Heart left ventricle (tissue), 16 donors: Measurements from ENCODE around the gene SLC23A2. TPM values are rescaled to one million over a fixed set of nuclear protein-coding genes. Genes with fewer than 3 reads are reported as not detected.
A peak's percentile ranks its signal among the peaks of the same experiment; 100 is the strongest.
"Not testable (repeated sequence)": the region's sequence is repeated elsewhere in the genome, so short reads cannot be mapped to it uniquely, and the experiment has no call there.

Experiments
- ATAC-seq, 4 donors: fragments of 200-7000 bp; cut with Tn5 transposase; one replicate each; pipeline ENCODE4 v1.9.1; 2020 to 2022; ENCODE audit warnings: moderate library complexity in 4 of 4, mild to moderate bottlenecking in 3 of 4, moderate number of reproducible peaks in 1 of 4
- DNase-seq, 5 donors: peaks; one replicate each; pipeline ENCODE4 v3.0.0-alpha.2; 2020
- H3K27ac ChIP-seq, 12 donors: fragments of 200-600 bp; sonication (generic) in 4 of 12; one replicate each; pipeline versions ENCODE4 v1.5.0 to v1.8.0; 2016 to 2022; ENCODE audit warnings: mild to moderate bottlenecking in 2 of 12
- H3K27me3 ChIP-seq, 9 donors: fragments of 200-600 bp; sonication (generic) in 2 of 9; one replicate each; pipeline versions ENCODE4 v1.5.1 to v1.8.0; 2016 to 2022; ENCODE audit warnings: mild to moderate bottlenecking in 3 of 9
- H3K36me3 ChIP-seq, 9 donors: fragments of 200-600 bp; sonication (generic) in 2 of 9; one replicate each; pipeline versions ENCODE4 v1.5.0 to v1.8.0; 2018 to 2022; ENCODE audit warnings: mild to moderate bottlenecking in 2 of 9
- H3K4me1 ChIP-seq, 12 donors: fragments of 200-600 bp; sonication (generic) in 4 of 12; one replicate each; pipeline versions ENCODE4 v1.5.0 to v1.8.0; 2016 to 2022; ENCODE audit warnings: mild to moderate bottlenecking in 3 of 12
- H3K4me3 ChIP-seq, 12 donors: fragments of 200-600 bp; sonication (generic) in 4 of 12; one replicate each; pipeline versions ENCODE4 v1.5.0 to v1.8.0; 2017 to 2022; ENCODE audit warnings: mild to moderate bottlenecking in 9 of 12, moderate library complexity in 4 of 12
- H3K9me3 ChIP-seq, 12 donors: fragments of 200-600 bp; sonication (generic) in 4 of 12; one replicate each; pipeline versions ENCODE4 v1.5.0 to v1.8.0; 2016 to 2022; ENCODE audit warnings: mild to moderate bottlenecking in 1 of 12
- POLR2A ChIP-seq, 2 donors: fragments of 450-650 bp; IDR thresholded peaks; one replicate each; pipeline ENCODE4 v1.6.1; 2017; ENCODE audit warnings: antibody characterized with exemption in 2 of 2, mild to moderate bottlenecking in 2 of 2, moderate library complexity in 2 of 2
- WGBS, 4 donors: extraction: QIAGEN DNeasy Blood & Tissue Kit in 2 of 4; methylation state at CpG; one replicate each; pipeline versions ENCODE4 v1.1.5 to v1.1.7; 2013 to 2018; 5-methylcytosine and 5-hydroxymethylcytosine counted together
- intact Hi-C, 10 donors: fragments of 100-400 bp; cut with DNase I; formaldehyde crosslinking; loops; one replicate each; pipeline versions ENCODE4 v1.11.1 to v1.14.2; 2022
- polyA plus RNA-seq, 2 donors: library from polyadenylated mRNA; stranded (reverse); fragments of 200-250 nt; gene quantifications; one replicate each; pipeline ENCODE4 v1.2.3, GENCODE V29; 2013
- total RNA-seq, 9 donors: library from RNA; depleted of rRNA in 2 of 9; stranded (reverse); fragments of >200 nt in 2 of 9; fragmentation: NEBNext Ultra II Directional in 3 of 9; extraction: Animal tissue kit (Norgen Biotek cat#: 25700) in 3 of 9; gene quantifications; one replicate each; pipeline versions ENCODE4 v1.1.0 to v1.2.4, GENCODE V29; 2016 to 2023
- TF ChIP-seq, protein P1 (sequence below), 12 donors: fragments of 200-600 bp; sonication (generic) in 4 of 12; IDR thresholded peaks; one replicate each; pipeline versions ENCODE4 v1.5.0 to v1.8.0; 2018 to 2022; ENCODE audit warnings: antibody characterized with exemption in 12 of 12, mild to moderate bottlenecking in 5 of 12
- donor health status: ischemic (EF 13 %, LVEDD 7.1; RV severe dilation, severe dysfunction).
- donor health status: healthy with polysubstance abuse.
- donor health status: DM: no; HTN: yes; CAD: no.
- donor health status: DM: no; HTN: no; CAD: no.
- donor health status: ischemic (EF 25% LVEDD 6.9; RV normal size, moderate dysfunction).
- donor health status: ischemic (EF 25% LVEDD 5.7; RV mildly dilated, moderate dysfunction).
- donor health status: healthy.
- donor health status: DM: yes; HTN: yes; CAD: no.
- donor health status: ischemic (EF 35%, LVEDD 5.7; RV mildly dilated, moderate dysfunction).
- donor health status: nonischemic (EF 11% LVEDD 7.7; RV severe dilation, severe dysfunction).
- donor health status: DM: yes; HTN: yes; CAD: no.
- donor health status: PGD.
- donor health status: ischemic (EF 29% LVEDD 5.4; RV normal size, mild dysfunction).
- donor health status: nonischemic (EF 23%, LVEDD 6.1; RV moderate dilation, normal function).

Gene SLC23A2
- total and polyA plus RNA-seq, 11 donors: 3.0 to 18.7 (median 8.1) TPM

DNA sequence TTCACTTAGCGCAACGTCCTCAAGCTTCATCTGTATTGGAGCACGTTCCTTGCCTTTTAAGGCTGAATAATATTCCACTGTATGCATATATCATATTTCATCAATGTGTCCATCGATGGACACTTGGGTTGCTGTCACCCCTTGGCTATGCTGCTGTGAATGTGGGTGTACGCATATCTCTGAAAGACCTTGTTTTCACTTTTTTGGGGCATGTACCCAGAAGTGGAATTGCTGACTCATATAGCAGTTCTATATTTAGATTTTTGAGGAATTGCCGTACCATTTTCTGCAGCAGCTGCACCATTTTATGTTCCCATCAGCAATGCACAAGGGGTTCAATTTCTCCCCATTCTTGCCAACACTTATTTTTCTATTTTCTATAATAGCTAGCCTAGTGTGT, 22.8 kb upstream of the SLC23A2 start:
- peak overlapping the region in 1 of 12 donors; percentile 20 for H3K27ac ChIP-seq
- intact Hi-C loops: no loop called here
- DNase-seq: no peak
- peaks cover 0 to 7% (median 0%) of the 10 kb centered on the region in 12 donors for H3K4me1 ChIP-seq
- TF ChIP-seq, protein P1, sequence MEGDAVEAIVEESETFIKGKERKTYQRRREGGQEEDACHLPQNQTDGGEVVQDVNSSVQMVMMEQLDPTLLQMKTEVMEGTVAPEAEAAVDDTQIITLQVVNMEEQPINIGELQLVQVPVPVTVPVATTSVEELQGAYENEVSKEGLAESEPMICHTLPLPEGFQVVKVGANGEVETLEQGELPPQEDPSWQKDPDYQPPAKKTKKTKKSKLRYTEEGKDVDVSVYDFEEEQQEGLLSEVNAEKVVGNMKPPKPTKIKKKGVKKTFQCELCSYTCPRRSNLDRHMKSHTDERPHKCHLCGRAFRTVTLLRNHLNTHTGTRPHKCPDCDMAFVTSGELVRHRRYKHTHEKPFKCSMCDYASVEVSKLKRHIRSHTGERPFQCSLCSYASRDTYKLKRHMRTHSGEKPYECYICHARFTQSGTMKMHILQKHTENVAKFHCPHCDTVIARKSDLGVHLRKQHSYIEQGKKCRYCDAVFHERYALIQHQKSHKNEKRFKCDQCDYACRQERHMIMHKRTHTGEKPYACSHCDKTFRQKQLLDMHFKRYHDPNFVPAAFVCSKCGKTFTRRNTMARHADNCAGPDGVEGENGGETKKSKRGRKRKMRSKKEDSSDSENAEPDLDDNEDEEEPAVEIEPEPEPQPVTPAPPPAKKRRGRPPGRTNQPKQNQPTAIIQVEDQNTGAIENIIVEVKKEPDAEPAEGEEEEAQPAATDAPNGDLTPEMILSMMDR (IDR thresholded peaks at IDR 0.05): no peak
- TF ChIP-seq POLR2A (IDR thresholded peaks at IDR 0.05): no peak
- H3K36me3 ChIP-seq: no peaks in the 10 kb centered on the region
- ATAC-seq: no peak
- WGBS, 4 donors: 85 to 89% (median 87%) methylated on average over 6 of the region's 6 CpGs
- no peaks in the 10 kb centered on the region for H3K27me3 ChIP-seq
- H3K4me3 ChIP-seq: no peak overlapping the region
- H3K9me3 ChIP-seq: no peaks in the 10 kb centered on the region

DNA sequence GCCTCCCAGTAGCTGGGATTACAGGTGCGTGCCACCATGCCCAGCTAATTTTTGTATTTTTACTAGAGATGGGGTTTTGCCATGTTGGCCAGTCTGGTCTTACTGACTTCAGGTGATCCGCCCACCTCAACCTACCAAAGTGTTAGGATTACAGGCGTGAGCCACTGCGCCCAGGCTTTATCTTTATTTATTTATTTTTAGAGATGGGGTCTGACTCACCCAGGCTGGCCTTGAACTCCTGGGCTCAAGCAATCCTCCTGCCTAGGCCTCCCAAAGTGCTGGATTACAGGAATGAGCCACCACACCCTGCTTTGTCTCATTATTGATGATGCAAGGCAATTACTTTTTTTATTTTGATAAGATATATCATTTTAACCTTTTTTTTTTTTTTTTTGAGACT, 21.9 kb upstream of the SLC23A2 start:
- H3K4me1 ChIP-seq, ATAC-seq, H3K9me3 ChIP-seq, H3K36me3 ChIP-seq, H3K27ac ChIP-seq, DNase-seq, H3K27me3 ChIP-seq, intact Hi-C loops, H3K4me3 ChIP-seq: not testable (repeated sequence)
- 91 to 96% (median 94%) methylated on average over 4 of the region's 4 CpGs for WGBS, 4 donors

DNA sequence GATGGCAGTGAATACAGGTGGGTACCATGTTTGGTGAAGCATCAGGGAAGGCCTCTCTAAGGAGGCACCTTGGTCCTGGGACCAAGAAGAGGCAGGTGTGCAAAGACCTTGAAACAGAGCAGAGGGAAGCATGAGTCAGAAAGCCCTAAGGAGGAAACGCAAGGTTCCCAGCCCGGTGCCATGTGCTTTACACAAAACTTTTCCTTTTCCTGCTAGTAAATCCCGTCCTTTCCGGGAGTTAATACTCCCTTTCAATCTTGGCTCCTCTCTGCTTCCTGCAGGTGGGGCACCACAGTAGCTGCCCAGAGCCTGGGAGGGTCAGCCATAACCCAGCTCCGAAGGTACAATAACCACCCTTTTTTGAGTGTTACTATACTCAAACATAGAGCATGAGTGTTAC, 19.4 kb upstream of the SLC23A2 start:
- intact Hi-C loops: no loop called here
- WGBS, 4 donors: 59 to 68% (median 63%) methylated on average over 5 of the region's 5 CpGs
- Histone ChIP-seq H3K4me1 (peaks cover 0 to 7% (median 0%) of the 10 kb centered on the region in 12 donors), H3K4me3 (no peak overlapping the region), H3K27me3 (no peaks in the 10 kb centered on the region), H3K27ac (no peak overlapping the region), H3K9me3 (no peaks in the 10 kb centered on the region), H3K36me3 (no peaks in the 10 kb centered on the region)
- ATAC-seq (no peak), DNase-seq (no peak)
- TF ChIP-seq, protein P1 (IDR thresholded peaks at IDR 0.05): no peak
- no peak for TF ChIP-seq POLR2A (IDR thresholded peaks at IDR 0.05)

DNA sequence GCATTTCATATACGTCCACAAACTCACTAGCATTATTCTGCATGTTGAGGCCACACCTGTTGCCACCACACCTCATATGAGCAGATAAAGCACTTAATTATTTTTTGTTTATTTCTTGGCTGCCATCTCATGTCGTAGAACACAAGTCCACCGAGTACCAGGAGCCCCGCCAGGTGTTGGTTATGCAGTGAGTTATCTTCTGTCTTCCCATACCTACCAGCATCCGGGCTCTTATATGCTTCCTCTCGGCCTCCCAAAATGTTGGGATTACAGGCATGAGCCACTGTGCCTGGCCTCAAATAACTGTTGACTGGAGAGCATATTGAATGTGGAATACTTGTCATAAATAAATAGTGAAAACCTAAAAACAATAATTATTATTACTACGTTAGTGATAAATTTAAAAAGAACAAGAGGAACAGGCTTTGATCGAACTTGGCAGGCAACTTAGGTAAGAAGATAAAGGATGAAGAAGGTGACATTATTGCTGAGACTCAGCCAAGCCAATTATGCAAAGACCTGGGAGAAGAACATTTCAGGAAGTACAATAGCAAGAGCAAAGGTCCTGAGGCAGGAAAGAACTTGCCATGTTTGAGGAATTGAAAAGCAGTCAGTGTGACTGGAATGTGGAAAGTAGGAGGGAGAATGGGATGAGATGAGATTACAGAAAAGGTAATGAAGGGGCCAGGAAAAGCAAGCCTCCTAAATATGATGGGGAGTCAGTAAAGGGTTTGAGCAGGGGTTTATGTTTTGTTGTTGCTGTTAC, 12.6 kb upstream of the SLC23A2 start:
- ATAC-seq (no peak), DNase-seq (no peak)
- H3K27ac ChIP-seq: no peak overlapping the region
- H3K4me1 ChIP-seq: peaks cover 0 to 9% (median 0%) of the 10 kb centered on the region in 12 donors
- intact Hi-C loops: no loop called here
- no peaks in the 10 kb centered on the region for H3K27me3 ChIP-seq
- no peak overlapping the region for H3K4me3 ChIP-seq
- H3K9me3 ChIP-seq: no peaks in the 10 kb centered on the region
- H3K36me3 ChIP-seq: no peaks in the 10 kb centered on the region
- TF ChIP-seq, protein P1 (IDR thresholded peaks at IDR 0.05): no peak
- TF ChIP-seq POLR2A (IDR thresholded peaks at IDR 0.05): no peak
- WGBS, 4 donors: 91 to 92% (median 92%) methylated on average over 8 of the region's 8 CpGs
